ENCODE results near the gene GABBR2. TPM values are rescaled to one million over a fixed set of nuclear protein-coding genes. Genes with fewer than 3 reads are reported as not detected.

GABBR2 gene
- total and polyA plus RNA-seq, 9 of the 15 experiments (the other 6 are each of a cell fraction or from before 2014, with no cell fraction given): 0.15 to 1.9 (median 0.32) TPM

- TF ChIP-seq THRB (CRISPR knock-in tag; conservative IDR thresholded peaks at IDR 0.05) (0 out of 2 replicates have a peak, but pooled peaks have one; percentile 59), ZKSCAN8 (CRISPR knock-in tag; IDR thresholded peaks at IDR 0.05) (peak; percentile 62; the same call in 1 of the 2 replicates), TRIM24 (IDR thresholded peaks at IDR 0.05) (peak in 1 of 2 experiments; percentile 27; a peak in 1 of 4 replicates), ZNF592 (IDR thresholded peaks at IDR 0.05) (no peak)
Observed at GRCh38 chr9:98584059-98584458, 124.7 kb downstream of the GABBR2 start (continued).

- Histone ChIP-seq H3K79me2 (ENCODE audit: control insufficient read depth, insufficient read depth, low read length) (no peaks in the 10 kb centered on the region), H3K9me1 (ENCODE audit: control insufficient read depth, insufficient read depth, low read length) (no peaks in the 10 kb centered on the region), H3K36me3 (ENCODE audit: control insufficient read depth, insufficient read depth, low read length) (no peaks in the 10 kb centered on the region), H2AFZ (ENCODE audit: low read depth, low read length) (no peak overlapping the region), H3K4me1 (replicated peaks in 1 of 2; ENCODE audit: control insufficient read depth in 2 of 2, insufficient read depth in 2 of 2, low read length in 2 of 2) (peaks cover 3 to 9% of the 10 kb centered on the region in 2 experiments; a peak in 3 of 5 replicates), H4K20me1 (replicated peaks; ENCODE audit: control insufficient read depth, insufficient read depth, low read length) (no peaks in the 10 kb centered on the region), H3K27me3 (ENCODE audit: control insufficient read depth in 2 of 2, insufficient read depth in 2 of 2, low read length in 2 of 2) (peaks cover 0 to 1% of the 10 kb centered on the region in 2 experiments; a peak in 2 of 5 replicates), H3K9me3 (replicated peaks; ENCODE audit: control insufficient read depth, insufficient read depth, low read depth, low read length) (no peaks in the 10 kb centered on the region), H3K27ac (ENCODE audit: extremely low read depth, low read depth, low read length) (no peak overlapping the region), H3K9ac (ENCODE audit: insufficient read depth in 1 of 2, low read depth in 2 of 2, low read length in 2 of 2) (no peak overlapping the region), H3K4me2 (ENCODE audit: insufficient read depth, low read length) (no peak overlapping the region), H3K4me3 (no peak overlapping the region)
- ChIA-PET POLR2A (interaction anchor here (0.7 to 1.4 kb wide), 2 partner anchors 10 to 13 kb away, joined by 3 to 6 read pairs; no protein-coding TSS in a partner anchor), CTCF (ENCODE audit: low intra/inter-chr PET ratio) (no interaction called here)
- in situ Hi-C loops (cut with MboI): no loop called here
- FAIRE-seq (no peak), DNase-seq (ENCODE audit: extremely low read depth in 1 of 4, low spot score in 3 of 4) (no peak), ATAC-seq (peak; percentile 59)
- intact Hi-C loops (cut with micrococcal nuclease): no loop called here
- no TSS peak for BruUV-seq (replicated peaks)
- 54% methylated on average over 3 of the region's 3 CpGs for WGBS (ENCODE audit: insufficient coverage, low coverage, missing lambda C conversion rate)
- TF ChIP-seq RFX1 (IDR thresholded peaks at IDR 0.05) (no peak), HNRNPL (IDR thresholded peaks at IDR 0.05; ENCODE audit: low read depth, low read length) (no peak), ZNF174 (CRISPR knock-in tag; IDR thresholded peaks at IDR 0.05) (no peak), ZKSCAN8 (CRISPR knock-in tag; IDR thresholded peaks at IDR 0.05) (0 out of 2 replicates have a peak, but pooled peaks have one; percentile 3), HSF4 (CRISPR knock-in tag; IDR thresholded peaks at IDR 0.05; ENCODE audit: borderline replicate concordance) (no peak)
Observed at GRCh38 chr9:98583417-98583816, 125.3 kb downstream of the GABBR2 start.

Measured in K562 (cell line).